Cerebellar nuclear complex (tissue), 1 donor: ENCODE data around the gene CBFB.

Experiments used
- DNase-seq, 2 experiments: peaks; one replicate each; lab custom pipeline; 2025; lab: John Stamatoyannopoulos, UW

Gene CBFB

DNA sequence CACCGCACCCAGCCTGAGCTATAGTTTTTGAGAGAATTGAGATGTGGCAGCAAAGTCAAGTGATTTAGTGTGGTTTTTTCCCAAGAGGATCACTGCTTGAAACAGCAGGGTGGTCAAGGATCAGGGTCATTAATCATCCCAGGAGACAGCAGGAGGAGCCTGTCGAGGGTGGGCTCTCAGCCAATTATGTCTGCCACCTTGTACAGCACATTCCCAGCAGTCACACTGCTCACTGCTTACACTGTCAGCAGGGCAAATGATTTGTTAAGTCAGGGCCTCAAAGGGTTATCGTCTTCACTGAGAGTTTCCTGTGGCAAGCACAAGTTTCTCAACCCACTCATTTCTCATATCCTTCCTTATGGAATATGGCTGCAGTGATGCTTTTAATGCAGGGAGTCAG is 108.7 kb downstream of the CBFB start:
- no peak for DNase-seq

DNA sequence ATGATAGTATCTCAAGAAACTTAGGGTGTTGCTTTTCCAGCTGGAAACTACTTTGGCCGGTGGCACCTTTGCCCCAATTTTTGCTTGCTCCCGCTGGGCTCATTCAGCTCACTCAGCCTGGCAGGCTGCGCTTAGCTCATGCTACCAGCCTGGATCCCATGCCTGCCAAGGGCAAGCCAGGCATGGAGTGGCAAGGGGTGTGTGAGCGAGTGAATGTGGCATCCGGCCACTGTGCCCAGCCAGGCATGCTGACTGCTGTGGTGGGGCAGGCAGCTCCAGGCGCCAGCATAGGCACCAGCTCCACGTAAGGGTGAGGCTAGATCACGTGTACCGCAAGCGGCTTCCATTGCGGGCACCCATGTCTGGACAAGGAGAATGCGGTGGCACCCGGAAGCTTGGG is 112.4 kb downstream of the CBFB start:
- no peak for DNase-seq

DNA sequence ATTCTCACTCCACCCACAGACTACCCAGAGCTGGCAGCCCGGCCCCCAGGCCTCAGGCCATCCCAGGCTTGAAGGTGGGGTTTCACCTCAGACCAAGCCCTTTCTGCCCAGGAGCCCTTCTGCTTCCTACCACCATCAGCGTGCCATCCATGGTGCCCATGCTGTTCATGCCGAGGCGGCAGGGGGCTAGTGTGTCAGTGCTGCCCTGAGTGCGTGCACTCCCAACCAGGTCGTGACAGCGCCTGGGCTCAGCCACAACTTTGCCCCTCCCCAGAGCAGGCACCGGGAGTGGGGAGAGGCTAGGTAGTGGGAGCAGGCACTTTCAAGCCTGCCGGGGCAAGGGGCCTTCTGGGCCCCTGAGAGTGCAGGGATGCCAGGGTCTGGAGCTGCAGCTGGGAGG is 113.4 kb downstream of the CBFB start:
- DNase-seq = no peak

DNA sequence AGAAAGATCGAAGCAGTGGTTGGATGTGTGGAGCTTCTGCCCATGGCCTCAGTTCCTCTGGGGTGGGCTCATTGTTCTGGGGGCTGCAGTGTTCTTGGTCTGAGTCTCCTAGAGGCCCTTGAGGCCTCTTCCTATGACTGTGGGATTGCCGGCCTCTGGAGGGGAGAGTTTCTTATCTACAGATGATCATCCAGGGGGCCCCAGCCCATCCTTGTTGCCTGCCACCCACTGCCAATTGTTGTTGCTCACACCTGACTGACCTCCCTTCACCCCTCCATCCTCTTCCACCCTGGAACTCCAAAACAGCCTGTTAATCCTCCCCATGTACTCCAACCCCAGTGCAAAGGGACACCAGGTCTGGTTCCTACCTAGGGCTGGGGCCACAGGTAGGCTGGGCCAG is 116.0 kb downstream of the CBFB start:
- no peak for DNase-seq

DNA sequence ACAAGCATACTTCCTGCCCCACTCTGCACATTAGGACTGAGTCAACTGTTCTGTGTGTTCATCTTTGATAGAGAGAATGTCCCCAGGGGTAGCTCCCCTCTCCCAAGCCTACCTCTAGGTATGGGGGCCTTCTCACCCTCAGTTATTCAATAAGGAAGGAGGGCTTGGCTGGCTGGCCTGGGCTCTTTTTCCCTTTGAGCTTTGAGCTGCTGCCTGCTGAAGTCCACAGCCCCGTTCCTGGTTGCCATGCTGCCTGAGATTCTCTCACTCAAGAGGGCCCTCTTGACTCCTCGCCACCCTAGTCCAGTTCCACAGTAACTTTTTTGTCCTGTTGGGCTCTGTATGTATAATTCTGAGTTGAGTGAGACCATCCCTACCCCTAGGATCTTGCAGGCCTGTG is 116.8 kb downstream of the CBFB start:
- no peak for DNase-seq

DNA sequence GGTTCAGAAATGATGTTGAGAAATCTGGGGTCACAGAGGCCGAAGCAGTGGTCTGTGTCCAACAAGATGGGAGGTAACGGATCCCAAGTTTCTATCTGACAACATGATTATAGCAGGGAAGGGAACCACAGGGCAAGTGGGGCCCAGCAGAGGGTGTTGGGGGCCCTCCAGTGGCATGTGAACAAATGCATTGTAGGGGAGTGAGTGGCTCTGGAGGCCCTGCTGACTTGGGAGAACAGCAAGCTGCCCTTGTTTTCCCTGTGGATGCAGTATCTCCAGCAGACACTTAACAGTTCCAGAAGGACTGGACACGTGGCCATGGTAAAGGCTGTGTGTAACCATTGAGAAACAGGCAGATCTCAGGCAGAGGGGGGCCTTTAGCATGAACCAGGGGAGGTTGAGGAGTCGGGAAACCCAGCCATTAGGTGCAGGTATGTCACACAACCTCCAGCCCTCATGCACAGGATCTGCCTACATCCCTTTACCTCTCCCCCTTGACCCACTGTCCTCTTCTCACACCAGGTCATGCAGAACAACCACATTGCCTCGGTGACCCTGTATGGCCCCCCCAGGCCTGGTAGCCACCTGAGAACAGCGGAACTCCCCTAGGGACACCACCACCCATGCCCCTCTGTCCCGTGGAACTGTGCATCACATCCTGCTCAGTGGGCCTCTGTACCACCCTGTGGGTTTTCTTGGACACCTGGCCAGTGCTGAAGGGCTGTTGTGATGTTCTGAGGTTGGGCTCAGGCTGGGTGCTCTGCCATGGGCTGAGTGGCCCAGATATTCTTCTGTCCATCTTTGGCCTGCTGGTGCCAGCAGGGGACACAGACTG is 117.8 kb downstream of the CBFB start:
- no peak for DNase-seq

DNA sequence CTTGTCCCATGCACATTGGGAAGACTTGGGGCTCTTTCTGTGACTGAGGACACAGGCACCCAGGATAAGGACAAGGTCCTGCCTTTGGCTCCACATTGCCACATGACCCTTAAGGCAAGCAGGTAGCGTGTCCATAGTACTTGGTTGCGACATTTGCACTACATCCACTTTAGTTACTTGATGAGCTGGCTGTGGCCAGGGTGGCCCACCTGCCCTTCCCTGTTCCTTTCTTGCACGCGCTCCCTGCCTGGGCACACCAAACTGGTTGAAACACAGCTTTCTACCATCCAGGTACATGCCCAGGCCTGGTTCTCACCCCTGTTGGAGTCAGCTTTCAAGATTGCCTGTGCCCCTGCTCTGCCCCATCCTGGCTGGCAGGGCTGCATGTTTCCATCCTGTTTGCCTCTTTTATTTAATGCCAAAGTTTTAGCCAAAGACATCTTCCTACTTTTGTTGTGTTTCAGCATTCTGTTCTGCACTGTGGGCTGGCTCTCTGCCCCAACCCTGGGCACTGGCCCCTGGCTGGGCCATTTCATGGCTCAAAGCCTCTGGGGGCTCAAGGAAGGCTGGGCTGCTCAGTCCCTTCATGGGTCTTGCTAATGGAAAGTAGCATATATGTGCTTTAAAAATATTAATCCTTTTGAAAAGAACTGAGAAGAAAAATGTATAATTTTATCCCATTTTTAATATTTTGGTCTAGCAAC is 118.6 kb downstream of the CBFB start:
- no peak for DNase-seq

DNA sequence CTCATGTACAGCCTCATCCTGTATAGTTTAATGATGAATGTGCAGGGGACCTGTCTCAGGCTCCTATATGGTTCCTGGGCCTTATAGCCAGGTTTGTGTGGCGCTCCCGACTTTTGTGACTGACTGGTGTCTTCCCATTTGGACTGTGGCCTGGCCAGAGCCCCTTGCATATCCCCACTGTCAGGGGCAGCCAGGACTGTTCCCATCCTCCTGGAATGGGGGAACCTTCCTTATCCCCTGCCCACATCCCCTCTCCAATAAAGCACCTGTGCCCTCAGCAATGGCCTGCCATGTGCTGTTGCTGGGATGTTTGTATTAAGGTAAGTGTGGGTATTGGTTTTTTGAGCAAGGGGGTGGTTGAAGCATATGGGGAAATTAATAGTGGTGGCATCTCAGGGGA is 119.3 kb downstream of the CBFB start:
- no peak for DNase-seq

DNA sequence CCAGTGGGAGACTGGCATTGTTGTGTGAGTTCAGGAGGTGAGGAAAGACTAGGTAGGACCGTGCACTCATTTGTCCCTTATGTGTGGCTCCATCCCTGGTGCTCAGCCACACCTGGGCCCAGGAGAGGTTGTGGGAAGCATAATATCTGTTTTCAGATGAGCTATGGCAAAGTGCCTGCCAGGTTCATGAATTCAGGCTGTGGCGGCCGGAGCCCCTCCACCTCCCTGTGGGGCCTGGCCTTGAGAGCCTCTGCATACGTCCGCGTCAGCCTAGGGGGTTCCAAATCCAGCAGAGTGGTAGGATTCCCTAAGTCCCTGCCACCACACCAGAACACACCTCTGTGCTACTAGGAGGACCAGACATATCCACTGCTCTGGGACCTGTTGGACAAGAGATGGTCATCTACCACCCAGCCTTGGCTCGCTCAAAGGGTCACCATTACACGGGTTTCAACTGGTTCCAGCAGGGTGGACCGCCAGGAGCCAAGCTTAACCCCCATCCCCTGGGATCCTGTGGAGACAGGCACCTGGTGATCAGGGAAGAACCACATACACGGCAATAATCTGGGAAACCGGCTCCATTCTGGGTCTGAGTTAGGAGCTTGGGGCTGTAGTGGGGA is 119.8 kb downstream of the CBFB start:
- DNase-seq = no peak

DNA sequence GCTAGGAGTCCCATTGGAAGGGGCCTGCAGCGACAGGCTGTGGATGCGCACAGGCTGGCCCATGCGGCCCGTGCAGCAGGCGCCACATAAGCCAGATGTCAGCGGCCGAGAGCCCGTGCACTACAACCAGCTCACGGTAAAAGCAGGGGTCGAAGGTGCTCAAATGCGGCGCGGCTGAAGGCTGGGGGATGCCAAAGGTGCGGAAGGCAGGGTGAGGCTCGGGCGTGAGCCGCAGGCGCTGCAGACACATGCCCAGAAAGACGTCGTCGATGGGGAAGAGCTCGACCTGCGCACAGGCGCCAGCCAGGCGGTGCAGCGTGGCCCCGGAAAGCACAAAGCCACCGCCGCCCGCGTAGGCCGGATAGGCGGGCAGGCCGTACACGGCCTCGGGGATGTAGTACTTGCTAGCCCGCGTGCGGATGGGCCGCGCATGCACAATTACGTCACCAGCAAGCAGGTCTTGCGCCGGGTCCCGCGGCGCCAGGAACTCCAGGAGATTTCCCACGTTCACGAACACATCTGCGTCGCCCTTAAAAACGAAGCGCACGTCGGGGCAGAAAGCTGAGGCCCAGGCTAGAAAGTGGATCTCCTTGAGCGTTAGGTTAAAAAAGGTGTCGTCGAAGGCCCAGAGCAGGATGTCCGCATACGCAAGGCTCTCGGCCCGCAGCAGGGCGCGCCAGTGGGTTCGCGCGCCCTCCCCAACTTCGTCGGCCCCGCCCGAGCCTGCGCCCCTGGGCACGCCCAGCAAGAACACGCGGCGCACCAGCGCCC is 120.5 kb downstream of the CBFB start:
- no peak for DNase-seq

DNA sequence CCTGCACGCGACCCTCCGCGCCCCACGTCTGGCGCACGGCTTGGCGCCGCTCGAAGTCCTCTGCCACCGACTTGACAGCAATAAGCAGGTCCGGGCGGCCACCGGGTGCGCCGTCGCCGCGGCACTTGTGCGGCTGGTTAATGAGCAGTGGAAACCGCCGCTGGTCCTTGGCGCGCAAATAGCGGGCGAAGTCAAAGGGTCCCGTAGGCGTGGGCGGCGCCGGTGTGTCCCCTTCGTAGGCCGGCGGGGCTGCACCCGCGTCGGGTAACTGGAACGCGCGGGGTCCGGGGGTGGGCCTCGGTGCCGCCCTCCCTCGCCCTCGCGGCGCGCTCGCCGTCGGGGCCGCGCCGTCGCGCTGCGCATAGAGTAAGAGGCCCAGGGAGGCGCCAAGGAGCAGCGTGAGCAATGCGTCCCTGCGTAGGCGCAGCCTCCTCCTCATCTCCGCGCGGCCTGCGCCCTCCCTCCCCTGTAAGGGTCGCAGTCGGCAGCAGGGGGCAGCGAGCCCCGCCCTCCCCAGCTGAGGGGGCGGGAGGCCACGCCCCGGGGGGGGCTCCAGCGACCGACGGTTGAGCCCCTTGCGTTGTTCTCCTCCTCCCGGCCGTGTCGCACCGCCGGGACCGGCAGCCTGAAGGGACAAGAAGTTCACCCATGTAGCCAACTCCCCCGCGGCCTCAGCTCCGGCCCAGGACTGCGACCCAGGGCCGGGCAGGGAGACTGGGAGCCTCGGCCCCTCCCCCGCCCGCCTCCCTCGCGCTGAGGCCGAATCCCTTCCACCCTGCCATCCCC is 121.3 kb downstream of the CBFB start:
- no peak for DNase-seq
